ENCODE measurements around the gene RCAN3.

GRCh38 chr1:24490101-24490781 lies 12.4 kb upstream of the RCAN3 start:
- TF ChIP-seq CTCF (conservative IDR thresholded peaks at IDR 0.05; ENCODE audit: low read depth, low read length) = no peak
- TF ChIP-seq BHLHE40 (IDR thresholded peaks at IDR 0.05; ENCODE audit: low read depth, low read length) = no peak
- TF ChIP-seq CEBPB (IDR thresholded peaks at IDR 0.05; ENCODE audit: low read depth, low read length) = no peak

All from IMR-90 (cell line).